Left cardiac atrium (tissue), 4 donors: ENCODE data around the gene NTN4. TPM values are rescaled to one million over a fixed set of nuclear protein-coding genes. Genes with fewer than 3 reads are reported as not detected.
A peak's percentile ranks its signal among the peaks of the same experiment; 100 is the strongest.

Experiments used
- ATAC-seq, 2 donors: fragments of 200-7000 bp; cut with Tn5 transposase; one replicate each; pipeline ENCODE4 v1.9.1; 2020; ENCODE audit warnings: mild to moderate bottlenecking in 2 of 2, moderate library complexity in 2 of 2
- DNase-seq: peaks from one replicate; pipeline ENCODE4 v3.0.0-alpha.2; 2020
- intact Hi-C, 2 donors: fragments of 100-400 bp; cut with DNase I; formaldehyde crosslinking; loops; one replicate each; pipeline versions ENCODE4 v1.14.1 to v1.15.1; 2022 to 2023
- total RNA-seq, 2 donors: library from RNA; stranded (reverse); fragmentation: NEBNext Ultra II Directional; extraction: Animal tissue kit (Norgen Biotek cat#: 25700); gene quantifications; one replicate each; pipeline ENCODE4 v1.2.1, GENCODE V29; 2021
- donor health status: DM: no; HTN: yes; CAD: no.
- donor health status: DM: no; HTN: yes; CAD: no; lungs with severe emphysema.
- donor health status: DM: yes; HTN: yes; CAD: no.
- donor health status: Dilated cardiomyopathy.

Gene NTN4
- total RNA-seq, 2 donors from 2014 or later: 63.3 to 81.4 TPM

GRCh38 chr12:95723693-95724384 is 66.7 kb downstream of the NTN4 start:
- no peak for ATAC-seq
- intact Hi-C loops: no loop called here
- no peak for DNase-seq

DNA sequence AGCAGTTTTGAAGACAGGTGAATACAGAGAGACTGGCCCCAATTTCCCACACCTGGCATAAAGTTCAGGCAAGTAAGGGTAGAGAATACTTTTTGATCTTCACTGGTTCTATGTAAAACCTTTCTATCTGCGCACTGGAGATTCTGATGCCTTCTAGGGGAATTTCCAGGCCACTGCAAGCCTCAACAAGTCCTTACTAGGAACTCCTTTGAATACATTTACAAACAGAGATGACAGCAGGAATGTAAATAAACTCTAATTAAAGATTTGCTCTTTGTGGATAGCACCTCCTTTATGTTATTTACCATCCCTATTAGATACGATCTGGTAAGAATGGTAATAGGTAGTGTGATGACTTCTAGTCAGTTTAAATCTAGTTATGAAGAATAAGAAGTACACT is 69.2 kb downstream of the NTN4 start:
- no peak for ATAC-seq
- intact Hi-C loops: no loop called here
- DNase-seq: no peak

DNA sequence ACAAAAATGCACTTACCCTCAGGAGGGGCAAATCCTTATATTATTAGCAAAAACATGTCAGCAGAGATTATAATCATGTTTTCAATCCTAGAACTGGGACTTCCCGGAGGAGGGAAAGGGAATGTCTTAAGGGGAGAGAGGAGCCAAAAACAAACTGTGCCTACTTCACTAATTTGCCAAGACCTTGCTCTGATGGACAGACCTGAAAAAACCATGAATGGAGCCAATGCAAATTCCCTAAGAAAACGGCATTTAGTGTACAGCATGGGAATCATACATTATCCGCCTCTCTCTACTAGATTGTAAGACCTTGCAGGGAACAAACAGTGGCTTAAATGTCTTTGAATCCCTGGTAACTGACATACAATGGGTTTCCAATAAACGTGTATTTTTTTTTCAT is 70.4 kb downstream of the NTN4 start:
- no peak for DNase-seq
- intact Hi-C loops: no loop called here
- no peak for ATAC-seq

- intact Hi-C loops: no loop called here
- ATAC-seq: no peak
- DNase-seq: no peak
These were observed 71.8 kb downstream of the NTN4 start for GRCh38 chr12:95718772-95719171.

- peak in 1 of 2 donors; percentile 42 for ATAC-seq
- no peak for DNase-seq
- intact Hi-C loops: no loop called here
These were observed 72.5 kb downstream of the NTN4 start for GRCh38 chr12:95718006-95718431.

- ATAC-seq (no peak), DNase-seq (no peak)
- intact Hi-C loops: no loop called here
These were observed 73.1 kb downstream of the NTN4 start for GRCh38 chr12:95717316-95717928.

- intact Hi-C loops: no loop called here
- ATAC-seq (no peak), DNase-seq (no peak)
These were observed 75.4 kb downstream of the NTN4 start for GRCh38 chr12:95715177-95715576.

DNA sequence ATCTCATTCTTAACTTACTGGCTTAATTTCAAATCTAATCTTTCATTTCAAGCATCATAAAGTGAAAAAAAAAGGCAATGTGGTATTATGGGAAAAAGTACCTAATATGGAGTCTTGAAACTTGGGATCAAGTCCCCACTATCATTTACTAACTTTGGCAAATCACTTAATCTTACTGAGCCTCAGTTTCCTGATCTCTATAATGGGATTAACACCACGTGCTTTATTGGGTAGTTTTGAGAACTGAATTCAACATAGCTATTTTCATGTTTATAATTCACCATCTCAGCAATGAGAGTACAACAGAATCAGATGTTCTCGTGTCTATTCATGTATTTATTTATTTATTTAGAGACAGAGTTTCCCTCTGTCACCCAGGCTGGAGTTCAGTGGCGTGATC is 78.3 kb downstream of the NTN4 start:
- ATAC-seq: no peak
- intact Hi-C loops: no loop called here
- no peak for DNase-seq

- no peak for ATAC-seq
- DNase-seq: no peak
- intact Hi-C loops: no loop called here
These were observed 80.2 kb downstream of the NTN4 start for GRCh38 chr12:95710386-95710785.

- DNase-seq (no peak), ATAC-seq (no peak)
- intact Hi-C loops: no loop called here
These were observed 81.4 kb downstream of the NTN4 start for GRCh38 chr12:95709152-95709551.

DNA sequence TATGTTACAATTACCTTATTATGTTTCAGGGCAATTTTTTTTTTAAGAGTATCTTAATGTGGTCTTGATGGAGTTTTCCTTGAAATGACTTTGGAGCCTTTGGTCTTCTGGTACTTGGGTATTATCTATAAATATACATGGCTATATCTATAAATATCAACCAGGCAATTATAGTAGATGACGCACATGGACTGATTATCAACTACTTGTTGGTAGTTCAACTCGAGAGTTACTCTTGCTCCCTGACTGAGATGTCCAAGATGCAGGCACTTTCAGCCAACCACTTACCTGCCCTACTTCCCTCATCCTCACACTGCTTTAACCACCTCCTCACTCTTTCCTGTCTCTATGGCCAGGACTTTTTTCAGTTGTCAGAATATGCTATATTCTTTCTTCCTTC is 85.4 kb downstream of the NTN4 start:
- DNase-seq (no peak), ATAC-seq (peak in 1 of 2 donors; percentile 38)
- intact Hi-C loops: no loop called here

DNA sequence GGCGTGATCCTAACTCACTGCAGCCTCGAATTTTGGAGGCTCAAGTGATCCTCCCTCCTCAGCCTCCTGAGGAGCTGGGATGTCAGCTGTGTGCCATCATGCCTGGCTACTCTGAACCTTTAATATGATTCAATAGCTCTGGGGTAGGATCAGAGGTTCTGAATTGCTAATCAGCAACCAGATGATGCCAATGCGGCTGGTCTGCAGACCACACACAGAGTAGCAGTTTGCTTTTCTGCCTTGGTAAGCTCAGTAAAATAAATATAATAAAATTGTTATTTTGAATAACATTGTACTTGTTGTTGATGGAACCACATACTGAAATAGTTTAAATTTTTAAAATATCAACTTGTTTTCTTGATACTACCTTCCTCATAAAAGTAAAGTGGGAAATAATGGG is 86.6 kb downstream of the NTN4 start:
- intact Hi-C loops: no loop called here
- ATAC-seq (no peak), DNase-seq (no peak)

- ATAC-seq: no peak
- intact Hi-C loops: no loop called here
- DNase-seq: no peak
These were observed 88.7 kb downstream of the NTN4 start for GRCh38 chr12:95701722-95702418.

GRCh38 chr12:95701275-95701674 is 89.3 kb downstream of the NTN4 start:
- intact Hi-C loops: no loop called here
- DNase-seq (no peak), ATAC-seq (peak in 1 of 2 donors; percentile 35)

DNA sequence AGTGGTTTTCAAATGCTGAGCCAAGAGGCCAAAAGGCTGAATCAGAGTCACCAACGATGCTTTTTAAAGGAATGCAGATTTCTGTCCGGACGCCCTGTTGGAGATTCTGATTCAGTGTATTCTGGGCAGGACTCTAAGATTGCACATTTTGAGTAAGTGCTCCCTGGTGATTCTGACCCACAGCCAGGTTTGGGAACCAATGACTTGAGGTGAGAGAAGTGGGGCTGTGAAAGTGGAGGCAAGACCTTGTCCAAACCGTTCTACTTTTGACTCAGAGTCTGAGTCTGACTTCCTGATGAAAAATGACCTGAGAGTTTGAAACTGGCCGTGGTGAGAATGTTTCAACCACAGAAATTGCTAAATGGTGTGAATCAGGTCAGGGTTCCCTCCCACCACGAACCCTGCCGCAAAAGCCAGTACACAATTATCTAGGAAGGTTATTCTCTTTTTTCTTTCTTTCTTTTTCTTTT is 90.2 kb downstream of the NTN4 start:
- intact Hi-C loops: no loop called here
- DNase-seq (no peak), ATAC-seq (peak in 1 of 2 donors; percentile 55)

GRCh38 chr12:95699579-95699978 is 91.0 kb downstream of the NTN4 start:
- DNase-seq (no peak), ATAC-seq (peak in 1 of 2 donors; percentile 23)
- intact Hi-C loops: no loop called here

- intact Hi-C loops: loop anchor here in 1 of 2 donors (5.0 kb wide), 1 partner anchor 43 kb away; no protein-coding TSS in a partner anchor
- ATAC-seq (peak in 1 of 2 donors; percentile 33), DNase-seq (no peak)
These were observed 96.4 kb downstream of the NTN4 start for GRCh38 chr12:95694136-95694535.

GRCh38 chr12:95693689-95694088 is 96.9 kb downstream of the NTN4 start:
- intact Hi-C loops: loop anchor here in 1 of 2 donors (5.0 kb wide), 1 partner anchor 44 kb away; no protein-coding TSS in a partner anchor
- DNase-seq (no peak), ATAC-seq (no peak)

DNA sequence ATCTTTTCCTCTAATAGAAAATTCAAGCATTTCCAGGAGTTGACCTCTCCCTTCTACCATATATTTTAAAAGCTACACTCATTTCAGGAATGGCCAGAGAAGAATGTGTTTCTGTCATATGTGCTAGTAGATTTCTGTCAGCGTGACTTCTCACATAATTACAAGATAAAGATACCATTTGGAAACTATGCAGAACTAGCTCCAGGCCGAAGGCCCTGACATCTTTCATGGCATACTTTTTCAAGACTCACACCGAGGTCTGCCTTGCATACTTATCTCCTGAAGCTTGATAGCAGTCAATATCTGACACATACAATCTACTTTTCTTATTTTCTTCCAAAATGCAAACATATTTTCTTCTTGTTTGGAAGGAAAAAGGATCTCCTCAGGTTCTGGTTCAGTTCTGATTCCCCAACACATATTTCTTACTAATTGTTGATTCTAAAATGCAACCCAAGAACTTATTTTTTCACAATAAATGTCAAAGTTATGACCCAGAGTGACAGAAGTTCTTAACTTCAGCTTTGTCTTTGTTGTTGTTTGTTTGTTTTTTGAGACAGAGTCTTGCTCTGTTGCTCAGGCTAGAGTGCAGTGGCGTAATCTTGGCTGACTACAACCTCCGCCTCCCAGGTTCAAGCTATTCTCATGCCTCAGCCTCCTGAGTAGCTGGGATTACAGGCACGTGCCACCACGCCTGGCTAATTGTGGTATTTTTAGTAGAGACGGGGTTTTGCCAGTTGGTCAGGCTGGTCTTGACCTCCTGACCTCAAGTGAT is 99.5 kb downstream of the NTN4 start:
- intact Hi-C loops: loop anchor here in 1 of 2 donors (5.0 kb wide), 1 partner anchor 46 kb away; no protein-coding TSS in a partner anchor
- peak in 1 of 2 donors; percentile 24 for ATAC-seq

More for the DNA sequence above, 99.5 kb downstream of the NTN4 start:
- DNase-seq: no peak
